H9 (cell line): Measurements from ENCODE around the gene PLXNA4. TPM values are rescaled to one million over a fixed set of nuclear protein-coding genes. Genes with fewer than 3 reads are reported as not detected.

Source experiments
- DNase-seq: peaks from one replicate; pipeline ENCODE4 v3.0.0-alpha.2; 2017
- H2AFZ ChIP-seq: one replicate; pipeline ENCODE4 v1.6.1; 2013; ENCODE audit warnings: mild to moderate bottlenecking, low read length, control low read depth, moderate library complexity
- H2AK5ac ChIP-seq: 2 replicates; pipeline ENCODE4 v1.6.1; 2013; ENCODE audit warnings: low read length, control low read depth, mixed read lengths; ENCODE audit not compliant: insufficient read length
- H2BK120ac ChIP-seq: one replicate; pipeline ENCODE4 v1.6.1; 2013; ENCODE audit warnings: low read depth, mild to moderate bottlenecking, low read length, control low read depth, inconsistent platforms; ENCODE audit not compliant: poor library complexity, severe bottlenecking
- H2BK12ac ChIP-seq: 2 replicates; pipeline ENCODE4 v1.6.1; 2013; ENCODE audit warnings: low read length, control low read depth, mixed read lengths, low read depth; ENCODE audit not compliant: insufficient read length
- H2BK15ac ChIP-seq: 2 replicates; pipeline ENCODE4 v1.6.1; 2013; ENCODE audit warnings: low read depth, low read length, control low read depth
- H2BK20ac ChIP-seq: one replicate; pipeline ENCODE4 v1.6.1; 2013; ENCODE audit warnings: low read depth, mild to moderate bottlenecking, low read length, control low read depth, inconsistent platforms; ENCODE audit not compliant: poor library complexity, severe bottlenecking
- H2BK5ac ChIP-seq: 2 replicates; pipeline ENCODE4 v1.6.1; 2013; ENCODE audit warnings: low read length, control low read depth, mixed read lengths; ENCODE audit not compliant: insufficient read length
- H3K14ac ChIP-seq: 2 replicates; pipeline ENCODE4 v1.6.1; 2013; ENCODE audit warnings: low read length, control low read depth; ENCODE audit not compliant: insufficient read depth
- H3K18ac ChIP-seq: 2 replicates; pipeline ENCODE4 v1.6.1; 2013; ENCODE audit warnings: low read depth, mild to moderate bottlenecking, mixed read lengths, low read length, control low read depth; ENCODE audit not compliant: insufficient read length
- H3K23ac ChIP-seq: 2 replicates; pipeline ENCODE4 v1.6.1; 2013; ENCODE audit warnings: low read length, control low read depth, mixed read lengths, low read depth; ENCODE audit not compliant: insufficient read length
- H3K23me2 ChIP-seq: 2 replicates; pipeline ENCODE4 v1.6.1; 2013; ENCODE audit warnings: low read depth, mild to moderate bottlenecking, mixed read lengths, low read length, control low read depth; ENCODE audit not compliant: insufficient read length, poor library complexity, severe bottlenecking
- H3K27ac ChIP-seq: 2 replicates; pipeline ENCODE4 v1.5.1; 2013; ENCODE audit warnings: low read length, control low read depth, mixed read lengths, low read depth; ENCODE audit not compliant: insufficient read length
- H3K27me3 ChIP-seq: 2 replicates; pipeline ENCODE4 v1.6.1; 2013; ENCODE audit warnings: low read length, control low read depth, inconsistent platforms; ENCODE audit not compliant: insufficient read depth
- H3K4ac ChIP-seq: 2 replicates; pipeline ENCODE4 v1.6.1; 2013; ENCODE audit warnings: low read depth, mild to moderate bottlenecking, control low read depth, inconsistent platforms, low read length, moderate library complexity
- H3K4me1 ChIP-seq: 2 replicates; pipeline ENCODE4 v1.6.1; 2013; ENCODE audit warnings: low read length, control low read depth, inconsistent platforms; ENCODE audit not compliant: insufficient read depth
- H3K4me2 ChIP-seq: 2 replicates; pipeline ENCODE4 v1.6.1; 2013; ENCODE audit warnings: low read length, control low read depth, mixed read lengths; ENCODE audit not compliant: insufficient read length, insufficient read depth
- H3K56ac ChIP-seq: 2 replicates; pipeline ENCODE4 v1.6.1; 2013; ENCODE audit warnings: low read depth, mild to moderate bottlenecking, mixed read lengths, low read length, control low read depth; ENCODE audit not compliant: insufficient read length
- H3K79me1 ChIP-seq: 2 replicates; pipeline ENCODE4 v1.6.1; 2013; ENCODE audit warnings: low read depth, mild to moderate bottlenecking, moderate library complexity, low read length, control low read depth, inconsistent platforms; ENCODE audit not compliant: insufficient read depth, poor library complexity, severe bottlenecking
- H3K79me2 ChIP-seq: 2 replicates; pipeline ENCODE4 v1.6.1; 2013; ENCODE audit warnings: low read length, control low read depth, inconsistent platforms; ENCODE audit not compliant: insufficient read depth
- H3K9ac ChIP-seq: 2 replicates; pipeline ENCODE4 v1.6.1; 2013; ENCODE audit warnings: low read length, control low read depth, mixed read lengths; ENCODE audit not compliant: insufficient read length; ENCODE audit errors: extremely low read depth
- H3K9me3 ChIP-seq: one replicate; pipeline ENCODE4 v1.6.1; 2013; ENCODE audit warnings: low read depth, low read length, inconsistent platforms; ENCODE audit not compliant: control insufficient read depth
- H3T11ph ChIP-seq: one replicate; pipeline ENCODE4 v1.6.1; 2013; ENCODE audit warnings: mild to moderate bottlenecking, low read length, control low read depth, inconsistent platforms
- H4K20me1 ChIP-seq: one replicate; pipeline ENCODE4 v1.6.1; 2013; ENCODE audit not compliant: control insufficient read depth, insufficient read length, insufficient read depth
- H4K5ac ChIP-seq: 2 replicates; pipeline ENCODE4 v1.6.1; 2013; ENCODE audit warnings: low read depth, mild to moderate bottlenecking, mixed read lengths, low read length, control low read depth; ENCODE audit not compliant: insufficient read length
- H4K8ac ChIP-seq: replicated peaks from 2 replicates; pipeline ENCODE4 v1.6.1; 2013; ENCODE audit warnings: low read length, control low read depth, mixed read lengths, low read depth; ENCODE audit not compliant: insufficient read length
- H4K91ac ChIP-seq: 2 replicates; pipeline ENCODE4 v1.6.1; 2013; ENCODE audit warnings: low read depth, mild to moderate bottlenecking, moderate library complexity, mixed read lengths, low read length, control low read depth; ENCODE audit not compliant: insufficient read length
- H3K27ac Mint-ChIP-seq, 3 experiments: 2 replicates in 2 of 3; 3 replicates in 1 of 3; pipeline ENCODE4 v1.8.0; 2020 to 2021; ENCODE audit warnings: mixed read lengths in 3 of 3, mild to moderate bottlenecking in 1 of 3, moderate library complexity in 1 of 3
- H3K27me3 Mint-ChIP-seq: 2 replicates; pipeline ENCODE4 v1.8.0; 2021; ENCODE audit warnings: low read depth, mild to moderate bottlenecking, moderate library complexity, mixed read lengths
- H3K36me3 Mint-ChIP-seq, 3 experiments: 2 replicates in 2 of 3; 3 replicates in 1 of 3; pipeline ENCODE4 v1.8.0; 2020 to 2021; ENCODE audit warnings: low read depth in 3 of 3, mixed read lengths in 3 of 3; ENCODE audit not compliant: insufficient read depth in 1 of 3
- H3K4me1 Mint-ChIP-seq, 2 experiments: 2 replicates each; pipeline ENCODE4 v1.8.0; 2020; ENCODE audit warnings: mixed read lengths in 2 of 2
- H3K4me3 Mint-ChIP-seq, 2 experiments: 2 replicates in 1 of 2; 3 replicates in 1 of 2; pipeline ENCODE4 v1.8.0; 2020 to 2021; ENCODE audit warnings: mild to moderate bottlenecking in 2 of 2, mixed read lengths in 2 of 2, moderate library complexity in 1 of 2
- H3K9me3 Mint-ChIP-seq, 2 experiments: 2 replicates in 1 of 2; 3 replicates in 1 of 2; pipeline ENCODE4 v1.8.0; 2020; ENCODE audit warnings: mild to moderate bottlenecking in 2 of 2, mixed read lengths in 2 of 2, moderate library complexity in 1 of 2
- total RNA-seq: library from RNA; stranded (reverse); gene quantifications from 2 replicates; pipeline ENCODE4 v1.2.1, GENCODE V29; 2021
- TF ChIP-seq, protein P1 (sequence below): fragments of 200-600 bp; sonication (generic); conservative IDR thresholded peaks from 3 replicates; pipeline ENCODE4 v1.8.0; 2021; ENCODE audit warnings: antibody characterized with exemption, mild to moderate bottlenecking

Gene PLXNA4
- total RNA-seq, 1 experiment from 2014 or later = 0.35 TPM

DNA sequence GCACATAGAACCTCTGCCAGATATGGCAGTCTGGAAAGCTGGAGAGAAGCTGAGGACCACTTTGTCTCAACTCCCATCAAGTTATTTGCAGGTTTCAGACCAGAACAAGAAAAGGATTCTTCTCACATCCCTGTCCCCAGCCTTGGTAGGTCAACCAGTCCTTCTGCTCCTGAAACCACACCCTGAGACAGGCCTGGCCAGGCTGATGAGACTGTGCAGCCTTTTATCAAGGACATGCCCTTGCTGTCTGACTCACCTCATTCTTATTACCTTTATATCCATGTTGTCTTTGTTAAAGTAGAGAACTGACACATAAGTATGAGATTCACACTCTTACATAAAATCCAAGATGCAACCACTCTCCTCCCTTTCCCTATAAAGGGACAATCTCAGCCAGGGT lies 354.9 kb downstream of the PLXNA4 start:
- Mint-ChIP-seq H3K4me3 (no peak overlapping the region), H3K27me3 (peaks cover 2% of the 10 kb centered on the region), H3K4me1 (peaks cover 24 to 35% of the 10 kb centered on the region in 2 experiments), H3K27ac (no peak overlapping the region), H3K9me3 (no peaks in the 10 kb centered on the region), H3K36me3 (no peaks in the 10 kb centered on the region; a peak in 1 of 7 replicates)
- no peak overlapping the region for H2BK120ac ChIP-seq
- H4K8ac ChIP-seq = no peak overlapping the region
- H2BK5ac ChIP-seq = no peak overlapping the region
- H3K23me2 ChIP-seq = no peaks in the 10 kb centered on the region
- DNase-seq = no peak
- no peak overlapping the region for H2BK20ac ChIP-seq
- no peak overlapping the region for H3K14ac ChIP-seq
- no peak overlapping the region for H3K56ac ChIP-seq
- H3T11ph ChIP-seq = no peak overlapping the region
- H3K4me1 ChIP-seq = no peaks in the 10 kb centered on the region; the same call in 1 of the 2 replicates
- H4K91ac ChIP-seq = no peak overlapping the region
- no peak overlapping the region for H3K23ac ChIP-seq
- H3K9me3 ChIP-seq = no peaks in the 10 kb centered on the region
- H3K79me1 ChIP-seq = no peaks in the 10 kb centered on the region
- no peak overlapping the region for H2AFZ ChIP-seq
- H3K4ac ChIP-seq = no peak overlapping the region
- H4K20me1 ChIP-seq = no peaks in the 10 kb centered on the region
- H3K18ac ChIP-seq = no peak overlapping the region
- no peak overlapping the region for H3K4me2 ChIP-seq
- no peaks in the 10 kb centered on the region for H3K27me3 ChIP-seq
- TF ChIP-seq, protein P1, sequence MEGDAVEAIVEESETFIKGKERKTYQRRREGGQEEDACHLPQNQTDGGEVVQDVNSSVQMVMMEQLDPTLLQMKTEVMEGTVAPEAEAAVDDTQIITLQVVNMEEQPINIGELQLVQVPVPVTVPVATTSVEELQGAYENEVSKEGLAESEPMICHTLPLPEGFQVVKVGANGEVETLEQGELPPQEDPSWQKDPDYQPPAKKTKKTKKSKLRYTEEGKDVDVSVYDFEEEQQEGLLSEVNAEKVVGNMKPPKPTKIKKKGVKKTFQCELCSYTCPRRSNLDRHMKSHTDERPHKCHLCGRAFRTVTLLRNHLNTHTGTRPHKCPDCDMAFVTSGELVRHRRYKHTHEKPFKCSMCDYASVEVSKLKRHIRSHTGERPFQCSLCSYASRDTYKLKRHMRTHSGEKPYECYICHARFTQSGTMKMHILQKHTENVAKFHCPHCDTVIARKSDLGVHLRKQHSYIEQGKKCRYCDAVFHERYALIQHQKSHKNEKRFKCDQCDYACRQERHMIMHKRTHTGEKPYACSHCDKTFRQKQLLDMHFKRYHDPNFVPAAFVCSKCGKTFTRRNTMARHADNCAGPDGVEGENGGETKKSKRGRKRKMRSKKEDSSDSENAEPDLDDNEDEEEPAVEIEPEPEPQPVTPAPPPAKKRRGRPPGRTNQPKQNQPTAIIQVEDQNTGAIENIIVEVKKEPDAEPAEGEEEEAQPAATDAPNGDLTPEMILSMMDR = no peak
- H3K79me2 ChIP-seq = no peaks in the 10 kb centered on the region
- no peak overlapping the region for H2BK12ac ChIP-seq
- H2AK5ac ChIP-seq = no peak overlapping the region
- H4K5ac ChIP-seq = no peak overlapping the region
- no peak overlapping the region for H3K9ac ChIP-seq
- no peak overlapping the region for H2BK15ac ChIP-seq
- no peak overlapping the region for H3K27ac ChIP-seq
